K562 (cell line): Measurements from ENCODE around the gene NACAD. TPM values are rescaled to one million over a fixed set of nuclear protein-coding genes. Genes with fewer than 3 reads are reported as not detected.

Experiments used
- CGGBP1 ChIP-seq: fragments of 250-450 bp; sonication (Bioruptor Pico); IDR thresholded peaks from 2 replicates; pipeline ENCODE4 v1.9.0; 2021; ENCODE audit warnings: mild to moderate bottlenecking
- CREM ChIP-seq: IDR thresholded peaks from 2 replicates; pipeline ENCODE4 v1.6.1; 2014; ENCODE audit warnings: antibody characterized with exemption, low read depth
- E2F6 ChIP-seq, 2 experiments: IDR thresholded peaks; 2 replicates each; pipeline ENCODE4 v1.6.1; 2011; ENCODE audit warnings: borderline replicate concordance in 1 of 2, control low read depth in 1 of 2, low read depth in 1 of 2, low read length in 1 of 2, mild to moderate bottlenecking in 1 of 2, mixed read lengths in 1 of 2, moderate library complexity in 1 of 2; ENCODE audit not compliant: insufficient read depth in 1 of 2, insufficient read length in 1 of 2, poor library complexity in 1 of 2, severe bottlenecking in 1 of 2; ENCODE audit errors: extremely low read depth in 1 of 2
- EGR1 ChIP-seq: fragments of 450-650 bp; conservative IDR thresholded peaks from 2 replicates; pipeline ENCODE4 v1.6.1; 2017; ENCODE audit warnings: mild to moderate bottlenecking
- FOXA1 ChIP-seq: fragments of 450-650 bp; IDR thresholded peaks from 2 replicates; pipeline ENCODE4 v1.6.1; 2016; ENCODE audit warnings: mild to moderate bottlenecking, borderline replicate concordance
- GTF2F1 ChIP-seq: IDR thresholded peaks from 2 replicates; pipeline ENCODE4 v1.6.1; 2011; ENCODE audit warnings: low read depth, low read length, improper control_type of control experiment
- HDAC1 ChIP-seq, 2 experiments: fragments of 450-650 bp; IDR thresholded peaks; 2 replicates each; pipeline ENCODE4 v1.6.1; 2016 to 2017; ENCODE audit warnings: inconsistent platforms in 1 of 2, mild to moderate bottlenecking in 1 of 2, moderate library complexity in 1 of 2
- HDAC6 ChIP-seq: IDR thresholded peaks from 2 replicates; pipeline ENCODE4 v1.6.1; 2012; ENCODE audit warnings: low read depth, mild to moderate bottlenecking, control low read depth, inconsistent platforms, low read length, moderate library complexity
- HDGF ChIP-seq: fragments of 450-650 bp; IDR thresholded peaks from 2 replicates; pipeline ENCODE4 v1.6.1; 2016
- HNRNPK ChIP-seq: fragments of 200-400 bp; formaldehyde crosslinking; IDR thresholded peaks from one replicate; pipeline ENCODE4 v1.6.1; 2018; ENCODE audit warnings: mild to moderate bottlenecking, low read depth, low read length; ENCODE audit not compliant: poor library complexity, severe bottlenecking
- HNRNPL ChIP-seq: fragments of 200-400 bp; formaldehyde crosslinking; IDR thresholded peaks from 2 replicates; pipeline ENCODE4 v1.6.1; 2017; ENCODE audit warnings: low read depth, mild to moderate bottlenecking, low read length
- LARP7 ChIP-seq: fragments of 450-650 bp; IDR thresholded peaks from 2 replicates; pipeline ENCODE4 v1.6.1; 2016
- MNT ChIP-seq, 2 experiments: fragments of 450-650 bp; conservative IDR thresholded peaks; 2 replicates each; pipeline ENCODE4 v1.6.1; 2017; ENCODE audit warnings: mild to moderate bottlenecking in 2 of 2, moderate library complexity in 2 of 2
- POLR2H ChIP-seq: IDR thresholded peaks from 2 replicates; pipeline ENCODE4 v1.6.1; 2016; ENCODE audit warnings: missing genetic modification characterization, low read depth, mild to moderate bottlenecking, control low read depth, missing compliant biosample characterization, moderate library complexity
- PRPF4 ChIP-seq: fragments of 200-400 bp; formaldehyde crosslinking; IDR thresholded peaks from one replicate; pipeline ENCODE4 v1.6.1; 2017; ENCODE audit warnings: low read length, low read depth, mild to moderate bottlenecking; ENCODE audit not compliant: insufficient read depth, poor library complexity, severe bottlenecking
- RAD51 ChIP-seq: fragments of 450-650 bp; IDR thresholded peaks from 2 replicates; pipeline ENCODE4 v1.7.1; 2016; ENCODE audit warnings: low read depth, mild to moderate bottlenecking, borderline replicate concordance
- RBBP5 ChIP-seq: fragments of 200-600 bp; sonication (generic); IDR thresholded peaks from 2 replicates; pipeline ENCODE4 v1.6.1; 2012; ENCODE audit warnings: borderline replicate concordance, mild to moderate bottlenecking, low read length, control low read depth, inconsistent platforms; ENCODE audit not compliant: insufficient read depth, poor library complexity, severe bottlenecking
- RBFOX2 ChIP-seq: fragments of 200-400 bp; formaldehyde crosslinking; IDR thresholded peaks from 2 replicates; pipeline ENCODE4 v1.6.1; 2017; ENCODE audit warnings: low read depth, mild to moderate bottlenecking, low read length, moderate library complexity
- SIRT6 ChIP-seq: IDR thresholded peaks from one replicate; pipeline ENCODE4 v1.6.1; 2012; ENCODE audit warnings: low read depth, mild to moderate bottlenecking, control low read depth, inconsistent platforms, low read length, moderate library complexity
- SMAD3 ChIP-seq: fragments of 450-650 bp; formaldehyde crosslinking; conservative IDR thresholded peaks from 2 replicates; pipeline ENCODE4 v1.4.0; 2020; ENCODE audit warnings: mild to moderate bottlenecking
- TCF7 ChIP-seq: sonication (generic); IDR thresholded peaks from 2 replicates; pipeline ENCODE4 v1.6.1; 2016; ENCODE audit warnings: antibody characterized with exemption, borderline replicate concordance
- TEAD2 ChIP-seq: fragments of 450-650 bp; IDR thresholded peaks from 2 replicates; pipeline ENCODE4 v1.6.1; 2016; ENCODE audit warnings: missing genetic modification characterization, control low read depth, missing compliant biosample characterization
- YY1 ChIP-seq, 3 experiments: IDR thresholded peaks; 2 replicates each; pipeline ENCODE4 v1.6.1; 2011; ENCODE audit warnings: low read length in 2 of 3, mild to moderate bottlenecking in 2 of 3, moderate library complexity in 2 of 3, borderline replicate concordance in 1 of 3, control low read depth in 1 of 3, low read depth in 1 of 3; ENCODE audit not compliant: insufficient read depth in 3 of 3, insufficient replicate concordance in 2 of 3, control insufficient read depth in 1 of 3, insufficient read length in 1 of 3; ENCODE audit errors: extremely low read depth in 1 of 3
- ZBED1 ChIP-seq: IDR thresholded peaks from 2 replicates; pipeline ENCODE4 v1.6.1; 2014
- ZNF57 ChIP-seq: fragments of 450-650 bp; formaldehyde crosslinking; IDR thresholded peaks from 2 replicates; pipeline ENCODE4 v1.4.0; 2020; ENCODE audit warnings: mild to moderate bottlenecking, moderate library complexity
- polyA plus RNA-seq, 8 experiments: library from polyadenylated mRNA; depleted of rRNA in 4 of 8; stranded (reverse) in 5 of 8; unstranded in 3 of 8; fragments of >200 nt; fragmentation: Nextera tagmentation in 2 of 8; fragmentation: Illumina TruSeq in 1 of 8; extraction: Ambion mirVana in 2 of 8; extraction: Trizol in 1 of 8; gene quantifications; 2 replicates each; pipeline versions ENCODE4 v1.2.1 to v1.2.3, GENCODE V29; 2011 to 2014; ENCODE audit warnings: inconsistent platforms in 1 of 8, missing spikeins in 1 of 8
- total RNA-seq, 7 experiments: library from RNA; depleted of rRNA in 6 of 7; stranded (reverse); fragments of >200 nt in 6 of 7; fragmentation: Illumina TruSeq in 2 of 7; extraction: Trizol in 2 of 7; gene quantifications; 2 replicates each; pipeline versions ENCODE4 v1.2.1 to v1.2.3, GENCODE V29; 2011 to 2021; ENCODE audit warnings: low replicate concordance in 1 of 7

Gene NACAD
- total and polyA plus RNA-seq, 9 of the 15 experiments (the other 6 are each of a cell fraction or from before 2014, with no cell fraction given): under 0.01 to 0.03 (median 0.02) TPM; not detected in 5

- TF ChIP-seq MNT (conservative IDR thresholded peaks at IDR 0.05): peak; percentile 99 to 100
- TF ChIP-seq SIRT6: no peak
- TF ChIP-seq TEAD2 (tag): no peak
- peak; percentile 88 for TF ChIP-seq PRPF4
- TF ChIP-seq HNRNPL: peak; percentile 43; the same call in 1 of the 2 replicates
- TF ChIP-seq HDAC1 (IDR thresholded peaks at IDR 0.05): peak; percentile 88 to 100; a peak in 3 of 4 replicates
- TF ChIP-seq HDGF: no peak
- TF ChIP-seq HNRNPK: no peak
- TF ChIP-seq CGGBP1 (CRISPR knock-in tag): no peak
- TF ChIP-seq RBFOX2: peak; percentile 99
- no peak for TF ChIP-seq ZNF57 (CRISPR knock-in tag)
- TF ChIP-seq HDAC6: no peak
- peak; percentile 76; the same call in 1 of the 2 replicates for TF ChIP-seq GTF2F1
- peak; percentile 81 for TF ChIP-seq RBBP5
- TF ChIP-seq E2F6 (IDR thresholded peaks at IDR 0.05; ENCODE audit: borderline replicate concordance in 1 of 2, extremely low read depth in 1 of 2, insufficient read depth in 1 of 2, insufficient read length in 1 of 2, low read depth in 1 of 2, low read length in 1 of 2, poor library complexity in 1 of 2, severe bottlenecking in 1 of 2): peak in 1 of 2 experiments; percentile 37
- TF ChIP-seq SMAD3 (CRISPR knock-in tag): no peak
- no peak for TF ChIP-seq LARP7
- peak; percentile 96 for TF ChIP-seq EGR1
- no peak; the same call in 1 of the 2 replicates for TF ChIP-seq RAD51
- TF ChIP-seq FOXA1: no peak
- TF ChIP-seq POLR2H (tag): peak; percentile 93
- peak; percentile 100 for TF ChIP-seq CREM
- peak; percentile 31; the same call in 1 of the 2 replicates for TF ChIP-seq TCF7
- peak; percentile 72; the same call in 1 of the 2 replicates for TF ChIP-seq ZBED1
- peak; percentile 46 to 90 (median 84) for TF ChIP-seq YY1 (IDR thresholded peaks at IDR 0.05; ENCODE audit: borderline replicate concordance in 1 of 3, control insufficient read depth in 1 of 3, extremely low read depth in 1 of 3, insufficient read depth in 3 of 3, insufficient read length in 1 of 3, insufficient replicate concordance in 2 of 3, low read depth in 1 of 3, low read length in 2 of 3)
Measured at GRCh38 chr7:45111298-45112223, 22.8 kb upstream of the NACAD start, which contains the start of gene TBRG4 (continued).
